ENCODE data around the gene COL4A6. TPM values are rescaled to one million over a fixed set of nuclear protein-coding genes. Genes with fewer than 3 reads are reported as not detected.
A peak's percentile ranks its signal among the peaks of the same experiment; 100 is the strongest.

COL4A6 gene
- total and polyA plus RNA-seq, 4 donors: under 0.01 to 0.09 (median 0.07) TPM; not detected in 1

DNA sequence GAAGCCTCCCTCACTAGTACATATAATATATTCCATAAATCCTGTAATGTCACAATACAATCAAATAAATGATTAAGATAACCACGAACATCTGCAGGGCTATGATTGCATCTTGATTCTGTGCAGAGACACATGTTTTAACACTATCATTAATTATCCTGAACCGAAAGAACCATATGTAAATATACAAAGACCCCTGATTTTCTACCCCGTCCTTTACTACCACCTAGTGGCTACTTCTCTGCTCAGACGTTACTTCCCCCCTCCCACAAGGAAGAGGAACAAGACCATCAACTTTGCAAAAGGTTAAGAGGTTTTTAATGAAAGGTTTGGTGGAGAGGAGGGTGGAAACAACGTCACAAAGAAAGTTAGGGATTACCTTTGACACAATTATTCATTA lies 134.0 kb downstream of the COL4A6 start:
- H3K4me1 ChIP-seq (ENCODE audit: control insufficient read depth in 4 of 4, insufficient read depth in 4 of 4, low read length in 3 of 4): peaks cover 1 to 15% (median 8%) of the 10 kb centered on the region in 4 donors
- TF ChIP-seq RXRA (IDR thresholded peaks at IDR 0.05) (no peak), RAD21 (IDR thresholded peaks at IDR 0.05) (peak; percentile 70 to 80)
- TF ChIP-seq, protein P1, sequence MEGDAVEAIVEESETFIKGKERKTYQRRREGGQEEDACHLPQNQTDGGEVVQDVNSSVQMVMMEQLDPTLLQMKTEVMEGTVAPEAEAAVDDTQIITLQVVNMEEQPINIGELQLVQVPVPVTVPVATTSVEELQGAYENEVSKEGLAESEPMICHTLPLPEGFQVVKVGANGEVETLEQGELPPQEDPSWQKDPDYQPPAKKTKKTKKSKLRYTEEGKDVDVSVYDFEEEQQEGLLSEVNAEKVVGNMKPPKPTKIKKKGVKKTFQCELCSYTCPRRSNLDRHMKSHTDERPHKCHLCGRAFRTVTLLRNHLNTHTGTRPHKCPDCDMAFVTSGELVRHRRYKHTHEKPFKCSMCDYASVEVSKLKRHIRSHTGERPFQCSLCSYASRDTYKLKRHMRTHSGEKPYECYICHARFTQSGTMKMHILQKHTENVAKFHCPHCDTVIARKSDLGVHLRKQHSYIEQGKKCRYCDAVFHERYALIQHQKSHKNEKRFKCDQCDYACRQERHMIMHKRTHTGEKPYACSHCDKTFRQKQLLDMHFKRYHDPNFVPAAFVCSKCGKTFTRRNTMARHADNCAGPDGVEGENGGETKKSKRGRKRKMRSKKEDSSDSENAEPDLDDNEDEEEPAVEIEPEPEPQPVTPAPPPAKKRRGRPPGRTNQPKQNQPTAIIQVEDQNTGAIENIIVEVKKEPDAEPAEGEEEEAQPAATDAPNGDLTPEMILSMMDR (IDR thresholded peaks at IDR 0.05; ENCODE audit: low read depth, low read length, missing input control): peak; percentile 34
- H3K27ac ChIP-seq (ENCODE audit: low read depth in 1 of 2, low read length in 2 of 2): no peak overlapping the region
- H3K9me3 ChIP-seq (ENCODE audit: control insufficient read depth in 4 of 4, low read length in 3 of 4): no peaks in the 10 kb centered on the region
- DNase-seq (ENCODE audit: low spot score): no peak
- H3K36me3 ChIP-seq (ENCODE audit: control insufficient read depth in 4 of 4, insufficient read depth in 3 of 4, low read depth in 1 of 4, low read length in 3 of 4): no peaks in the 10 kb centered on the region
- H3K9ac ChIP-seq (ENCODE audit: low read depth in 1 of 2, low read length in 2 of 2): no peak overlapping the region
- H3K4me3 ChIP-seq (ENCODE audit: low read depth in 1 of 3, low read length in 3 of 3): no peak overlapping the region
- H3K27me3 ChIP-seq (ENCODE audit: control insufficient read depth in 4 of 4, insufficient read depth in 4 of 4, low read length in 3 of 4): no peaks in the 10 kb centered on the region
- WGBS: 13% methylated on average over 5 of the region's 5 CpGs

DNA sequence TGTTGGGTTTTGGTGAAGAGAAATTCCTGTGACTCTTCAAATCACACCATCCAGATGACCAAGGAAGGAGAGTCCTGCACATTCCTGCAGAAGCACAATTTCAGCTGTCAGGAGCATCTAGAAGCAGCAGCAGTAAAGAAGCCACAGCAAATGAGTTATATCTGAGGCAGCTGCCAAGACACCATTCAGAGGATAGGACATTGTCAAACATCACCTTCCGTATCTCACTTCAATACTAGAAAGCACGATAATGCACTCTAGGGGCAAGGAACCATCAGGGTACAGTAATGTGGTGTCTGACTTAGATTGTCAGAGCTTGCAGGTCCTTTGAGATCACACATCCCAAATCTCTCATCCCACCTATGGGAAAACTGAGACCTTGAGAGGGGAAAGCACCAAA lies 134.5 kb downstream of the COL4A6 start:
- no peaks in the 10 kb centered on the region for H3K27me3 ChIP-seq (ENCODE audit: control insufficient read depth in 4 of 4, insufficient read depth in 4 of 4, low read length in 3 of 4)
- H3K4me3 ChIP-seq (ENCODE audit: low read depth in 1 of 3, low read length in 3 of 3): no peak overlapping the region
- no peaks in the 10 kb centered on the region for H3K36me3 ChIP-seq (ENCODE audit: control insufficient read depth in 4 of 4, insufficient read depth in 3 of 4, low read depth in 1 of 4, low read length in 3 of 4)
- TF ChIP-seq NR2F2 (IDR thresholded peaks at IDR 0.05) (no peak), JUND (IDR thresholded peaks at IDR 0.05) (no peak), HNF4A (conservative IDR thresholded peaks at IDR 0.05) (no peak), HNF4G (IDR thresholded peaks at IDR 0.05) (no peak), SP1 (IDR thresholded peaks at IDR 0.05) (no peak), FOXA2 (IDR thresholded peaks at IDR 0.05) (no peak), FOXA1 (IDR thresholded peaks at IDR 0.05) (no peak), RAD21 (IDR thresholded peaks at IDR 0.05) (no peak), GABPA (IDR thresholded peaks at IDR 0.05 in 1 of 2, conservative IDR thresholded peaks at IDR 0.05 in 1 of 2) (no peak)
- TF ChIP-seq, protein P2, sequence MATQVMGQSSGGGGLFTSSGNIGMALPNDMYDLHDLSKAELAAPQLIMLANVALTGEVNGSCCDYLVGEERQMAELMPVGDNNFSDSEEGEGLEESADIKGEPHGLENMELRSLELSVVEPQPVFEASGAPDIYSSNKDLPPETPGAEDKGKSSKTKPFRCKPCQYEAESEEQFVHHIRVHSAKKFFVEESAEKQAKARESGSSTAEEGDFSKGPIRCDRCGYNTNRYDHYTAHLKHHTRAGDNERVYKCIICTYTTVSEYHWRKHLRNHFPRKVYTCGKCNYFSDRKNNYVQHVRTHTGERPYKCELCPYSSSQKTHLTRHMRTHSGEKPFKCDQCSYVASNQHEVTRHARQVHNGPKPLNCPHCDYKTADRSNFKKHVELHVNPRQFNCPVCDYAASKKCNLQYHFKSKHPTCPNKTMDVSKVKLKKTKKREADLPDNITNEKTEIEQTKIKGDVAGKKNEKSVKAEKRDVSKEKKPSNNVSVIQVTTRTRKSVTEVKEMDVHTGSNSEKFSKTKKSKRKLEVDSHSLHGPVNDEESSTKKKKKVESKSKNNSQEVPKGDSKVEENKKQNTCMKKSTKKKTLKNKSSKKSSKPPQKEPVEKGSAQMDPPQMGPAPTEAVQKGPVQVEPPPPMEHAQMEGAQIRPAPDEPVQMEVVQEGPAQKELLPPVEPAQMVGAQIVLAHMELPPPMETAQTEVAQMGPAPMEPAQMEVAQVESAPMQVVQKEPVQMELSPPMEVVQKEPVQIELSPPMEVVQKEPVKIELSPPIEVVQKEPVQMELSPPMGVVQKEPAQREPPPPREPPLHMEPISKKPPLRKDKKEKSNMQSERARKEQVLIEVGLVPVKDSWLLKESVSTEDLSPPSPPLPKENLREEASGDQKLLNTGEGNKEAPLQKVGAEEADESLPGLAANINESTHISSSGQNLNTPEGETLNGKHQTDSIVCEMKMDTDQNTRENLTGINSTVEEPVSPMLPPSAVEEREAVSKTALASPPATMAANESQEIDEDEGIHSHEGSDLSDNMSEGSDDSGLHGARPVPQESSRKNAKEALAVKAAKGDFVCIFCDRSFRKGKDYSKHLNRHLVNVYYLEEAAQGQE (IDR thresholded peaks at IDR 0.05): no peak
- TF ChIP-seq, protein P3, sequence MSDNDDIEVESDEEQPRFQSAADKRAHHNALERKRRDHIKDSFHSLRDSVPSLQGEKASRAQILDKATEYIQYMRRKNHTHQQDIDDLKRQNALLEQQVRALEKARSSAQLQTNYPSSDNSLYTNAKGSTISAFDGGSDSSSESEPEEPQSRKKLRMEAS (IDR thresholded peaks at IDR 0.05): no peak
- TF ChIP-seq, protein P1 (IDR thresholded peaks at IDR 0.05; ENCODE audit: low read depth, low read length, missing input control): no peak
- H3K27ac ChIP-seq (ENCODE audit: low read depth in 1 of 2, low read length in 2 of 2): no peak overlapping the region
- WGBS: 95% methylated on average over 2 of the region's 2 CpGs
- H3K9ac ChIP-seq (ENCODE audit: low read depth in 1 of 2, low read length in 2 of 2): no peak overlapping the region
- H3K9me3 ChIP-seq (ENCODE audit: control insufficient read depth in 4 of 4, low read length in 3 of 4): no peaks in the 10 kb centered on the region
- no peak for DNase-seq (ENCODE audit: low spot score)
- peaks cover 3 to 20% (median 13%) of the 10 kb centered on the region in 4 donors for H3K4me1 ChIP-seq (ENCODE audit: control insufficient read depth in 4 of 4, insufficient read depth in 4 of 4, low read length in 3 of 4)
